ENCODE data around the gene HAVCR1. TPM values are rescaled to one million over a fixed set of nuclear protein-coding genes. Genes with fewer than 3 reads are reported as not detected.

Gene HAVCR1
- total RNA-seq, 1 experiment from 2014 or later, result not detected

GRCh38 chr5:157100140-157100679 is 41.3 kb upstream of the HAVCR1 start:
- H3K27ac ChIP-seq, result peak overlapping the region; percentile 31; the same call in 1 of the 2 replicates
- no peak overlapping the region for H3K4me3 ChIP-seq
- H2AFZ ChIP-seq, result no peak overlapping the region
- BruUV-seq (replicated peaks), result no TSS peak
- no peaks in the 10 kb centered on the region for H3K9me2 ChIP-seq (ENCODE audit: insufficient read depth)
- H3K9me3 ChIP-seq (ENCODE audit: insufficient read depth, low read depth), result no peaks in the 10 kb centered on the region
- no peaks in the 10 kb centered on the region for H3K36me3 ChIP-seq (ENCODE audit: low read depth)
- ChIA-PET POLR2A (ENCODE audit: unreplicated experiment) (interaction anchor here (0.7 kb wide), 1 partner anchor 22 kb away, joined by 3 read pairs; no protein-coding TSS in a partner anchor), CTCF (no interaction called here)
- H3K4me2 ChIP-seq, result no peak overlapping the region
- no peak for TF ChIP-seq EZH2 (IDR thresholded peaks at IDR 0.05; ENCODE audit: low read depth)
- no peak for TF ChIP-seq CTCF (conservative IDR thresholded peaks at IDR 0.05)
- H4K20me1 ChIP-seq (ENCODE audit: insufficient read depth), result no peaks in the 10 kb centered on the region
- H3F3A ChIP-seq (ENCODE audit: insufficient read depth, low read depth), result no peaks in the 10 kb centered on the region
- intact Hi-C loops (cut with micrococcal nuclease; ENCODE audit: unreplicated experiment), result no loop called here
- H3K4me1 ChIP-seq (replicated peaks; ENCODE audit: insufficient read depth), result no peaks in the 10 kb centered on the region; the same call in 1 of the 2 replicates
- peak in 1 of 2 experiments; percentile 37 for DNase-seq
- H3K79me2 ChIP-seq (ENCODE audit: low read depth), result no peaks in the 10 kb centered on the region
- no peaks in the 10 kb centered on the region for H3K27me3 ChIP-seq (ENCODE audit: insufficient read depth, low read depth)

- POLR2A ChIA-PET (ENCODE audit: unreplicated experiment), result no interaction called here
These were observed 29.6 kb upstream of the HAVCR1 start for GRCh38 chr5:157088342-157088990.

GRCh38 chr5:157086751-157087359 is 27.9 kb upstream of the HAVCR1 start:
- TF ChIP-seq CTCF (conservative IDR thresholded peaks at IDR 0.05), result no peak
- no peak for TF ChIP-seq EZH2 (IDR thresholded peaks at IDR 0.05; ENCODE audit: low read depth)
- Histone ChIP-seq H3K9me3 (ENCODE audit: insufficient read depth, low read depth) (no peaks in the 10 kb centered on the region), H3F3A (ENCODE audit: insufficient read depth, low read depth) (no peaks in the 10 kb centered on the region), H4K20me1 (ENCODE audit: insufficient read depth) (no peaks in the 10 kb centered on the region), H3K9me2 (ENCODE audit: insufficient read depth) (no peaks in the 10 kb centered on the region), H3K4me3 (no peak overlapping the region), H2AFZ (no peak overlapping the region), H3K79me2 (ENCODE audit: low read depth) (no peaks in the 10 kb centered on the region), H3K4me1 (replicated peaks; ENCODE audit: insufficient read depth) (no peaks in the 10 kb centered on the region), H3K4me2 (no peak overlapping the region), H3K36me3 (ENCODE audit: low read depth) (no peaks in the 10 kb centered on the region), H3K27ac (no peak overlapping the region), H3K27me3 (ENCODE audit: insufficient read depth, low read depth) (no peaks in the 10 kb centered on the region)
- no peak for DNase-seq
- no TSS peak for BruUV-seq (replicated peaks)
- ChIA-PET POLR2A (ENCODE audit: unreplicated experiment) (no interaction called here), CTCF (no interaction called here)
- intact Hi-C loops (cut with micrococcal nuclease; ENCODE audit: unreplicated experiment), result no loop called here

More at GRCh38 chr5:157088342-157088990, 29.6 kb upstream of the HAVCR1 start:
- BruUV-seq (replicated peaks), result no TSS peak
- no peaks in the 10 kb centered on the region for H3K9me3 ChIP-seq (ENCODE audit: insufficient read depth, low read depth)
- no peaks in the 10 kb centered on the region for H3F3A ChIP-seq (ENCODE audit: insufficient read depth, low read depth)
- H3K79me2 ChIP-seq (ENCODE audit: low read depth), result no peaks in the 10 kb centered on the region
- H3K9me2 ChIP-seq (ENCODE audit: insufficient read depth), result no peaks in the 10 kb centered on the region
- no peaks in the 10 kb centered on the region for H3K36me3 ChIP-seq (ENCODE audit: low read depth)
- no peaks in the 10 kb centered on the region for H3K4me1 ChIP-seq (replicated peaks; ENCODE audit: insufficient read depth)
- H3K4me3 ChIP-seq, result no peak overlapping the region
- intact Hi-C loops (cut with micrococcal nuclease; ENCODE audit: unreplicated experiment), result no loop called here
- no peak for TF ChIP-seq CTCF (conservative IDR thresholded peaks at IDR 0.05)
- TF ChIP-seq EZH2 (IDR thresholded peaks at IDR 0.05; ENCODE audit: low read depth), result no peak
- H4K20me1 ChIP-seq (ENCODE audit: insufficient read depth), result no peaks in the 10 kb centered on the region
- no peak overlapping the region for H3K4me2 ChIP-seq
- DNase-seq, result no peak
- no peak overlapping the region for H2AFZ ChIP-seq
- CTCF ChIA-PET, result no interaction called here
- no peak overlapping the region for H3K27ac ChIP-seq
- H3K27me3 ChIP-seq (ENCODE audit: insufficient read depth, low read depth), result no peaks in the 10 kb centered on the region

Measured in PC-9 (cell line).